ENCODE measurements around the gene IQCC.

IQCC gene

GRCh38 chr1:32249831-32250525 lies 44.5 kb downstream of the IQCC start:
- Histone ChIP-seq H3K4me2 (ENCODE audit: low read length) (no peak overlapping the region), H3K36me3 (ENCODE audit: insufficient read depth, low read length) (no peaks in the 10 kb centered on the region), H3K4me3 (ENCODE audit: low read length) (no peak overlapping the region), H3K27me3 (ENCODE audit: control insufficient read depth, insufficient read depth, low read length) (peaks cover 6% of the 10 kb centered on the region), H3K9ac (ENCODE audit: low read depth, low read length) (no peak overlapping the region), H3K9me3 (replicated peaks; ENCODE audit: low read length) (no peaks in the 10 kb centered on the region), H3K4me1 (ENCODE audit: control insufficient read depth, insufficient read depth, low read length) (peaks cover 16% of the 10 kb centered on the region)

DNA sequence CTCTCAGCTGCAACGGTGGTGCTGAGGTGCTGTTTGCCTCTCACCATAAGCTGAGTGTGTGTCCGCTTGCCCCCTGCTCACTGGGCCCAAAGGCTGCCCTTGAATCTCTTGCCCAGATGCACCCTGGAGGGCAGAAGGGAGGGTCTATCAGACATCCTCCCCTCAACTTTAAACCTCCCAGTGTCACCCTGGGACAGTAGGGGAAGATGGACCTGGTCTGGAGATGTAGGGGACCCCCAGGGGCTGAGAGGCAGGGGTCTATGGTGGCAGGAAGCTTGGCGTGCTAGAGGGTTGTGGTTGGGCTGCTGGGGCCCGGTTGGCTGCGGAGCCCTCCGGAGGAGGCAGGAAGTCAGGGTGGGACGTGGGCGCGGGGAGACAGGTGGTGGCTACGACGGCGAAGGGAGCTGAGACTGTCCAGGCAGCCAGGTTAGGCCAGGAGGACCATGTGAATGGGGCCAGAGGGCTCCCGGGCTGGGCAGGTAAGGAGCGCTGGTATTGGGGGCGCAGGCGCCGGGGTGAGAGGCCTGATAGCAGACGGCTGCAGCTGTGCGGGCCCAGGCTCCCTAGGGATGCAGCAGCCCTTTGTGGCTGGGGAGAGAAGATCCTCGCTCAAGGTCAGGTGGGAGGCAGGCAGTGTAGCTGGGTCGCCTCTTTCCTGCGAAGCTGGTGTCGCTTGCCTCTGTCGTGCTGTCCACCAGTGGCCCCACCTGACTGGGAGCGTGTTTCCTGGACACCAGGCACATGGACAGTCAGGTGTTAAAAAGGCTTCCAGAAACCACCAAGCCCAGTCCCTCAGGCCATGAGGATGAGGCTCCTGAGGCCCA lies 45.6 kb downstream of the IQCC start, which contains the start of gene LCK:
TSS of gene LCK (plus strand) at position 373 of the 824 bp plus-strand sequence. CDS start 23,065 bp downstream, outside the sequence.
- Histone ChIP-seq H3K9me3 (replicated peaks; ENCODE audit: low read length) (no peaks in the 10 kb centered on the region), H3K4me2 (ENCODE audit: low read length) (no peak within 1 kb of the TSS), H3K36me3 (ENCODE audit: insufficient read depth, low read length) (no peaks in the 10 kb centered on the region), H3K4me1 (ENCODE audit: control insufficient read depth, insufficient read depth, low read length) (peaks cover 16% of the 10 kb centered on the region), H3K9ac (ENCODE audit: low read depth, low read length) (no peak within 1 kb of the TSS), H3K4me3 (ENCODE audit: low read length) (no peak within 1 kb of the TSS), H3K27me3 (ENCODE audit: control insufficient read depth, insufficient read depth, low read length) (peaks cover 6% of the 10 kb centered on the region)

GRCh38 chr1:32255072-32256071 lies 49.9 kb downstream of the IQCC start:
- no peak overlapping the region for H3K4me3 ChIP-seq (ENCODE audit: low read length)

DNA sequence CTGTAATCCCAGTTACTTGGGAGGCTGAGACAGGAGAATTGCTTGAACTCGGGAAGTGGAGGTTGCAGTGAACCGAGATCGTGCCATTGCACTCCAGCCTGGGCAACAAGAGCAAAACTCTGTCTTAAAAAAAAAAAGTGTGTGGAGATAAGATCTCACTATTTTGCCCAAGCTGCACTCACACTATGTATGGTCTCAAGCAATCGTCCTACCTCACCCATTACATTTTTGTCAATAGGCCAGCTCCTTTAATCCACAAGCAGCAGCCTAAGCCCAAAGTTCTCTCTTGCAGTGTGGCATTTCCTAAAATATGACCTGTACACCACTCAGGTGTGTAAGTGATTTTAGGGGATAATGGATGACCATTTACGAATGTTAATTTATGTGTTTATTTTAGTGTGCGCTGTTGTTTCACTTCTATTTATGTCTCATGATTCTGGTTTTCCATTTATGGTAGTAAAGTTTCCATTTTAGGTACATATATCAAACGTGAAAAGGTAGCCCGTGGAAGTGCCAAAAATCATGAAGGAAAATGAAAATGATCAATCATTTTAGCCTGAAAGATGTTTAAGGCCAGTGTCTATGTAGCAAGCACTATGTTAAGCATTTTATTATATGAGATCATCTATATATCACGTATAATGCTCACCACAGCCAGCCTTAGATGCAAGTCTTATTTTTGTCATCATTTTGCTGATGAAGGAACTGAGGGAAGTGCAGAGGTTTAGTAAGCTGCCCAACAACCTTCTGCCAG lies 51.2 kb downstream of the IQCC start:
- Histone ChIP-seq H3K4me1 (ENCODE audit: control insufficient read depth, insufficient read depth, low read length) (no peaks in the 10 kb centered on the region), H3K27me3 (ENCODE audit: control insufficient read depth, insufficient read depth, low read length) (peaks cover 20% of the 10 kb centered on the region), H3K36me3 (ENCODE audit: insufficient read depth, low read length) (no peaks in the 10 kb centered on the region), H3K4me2 (ENCODE audit: low read length) (no peak overlapping the region), H3K9ac (ENCODE audit: low read depth, low read length) (no peak overlapping the region), H3K4me3 (ENCODE audit: low read length) (no peak overlapping the region), H3K9me3 (replicated peaks; ENCODE audit: low read length) (no peaks in the 10 kb centered on the region)

More at GRCh38 chr1:32255072-32256071, 49.9 kb downstream of the IQCC start:
- peaks cover 20% of the 10 kb centered on the region for H3K27me3 ChIP-seq (ENCODE audit: control insufficient read depth, insufficient read depth, low read length)
- no peak overlapping the region for H3K9ac ChIP-seq (ENCODE audit: low read depth, low read length)
- no peaks in the 10 kb centered on the region for H3K4me1 ChIP-seq (ENCODE audit: control insufficient read depth, insufficient read depth, low read length)
- H3K36me3 ChIP-seq (ENCODE audit: insufficient read depth, low read length): no peaks in the 10 kb centered on the region
- H3K4me2 ChIP-seq (ENCODE audit: low read length): no peak overlapping the region
- H3K9me3 ChIP-seq (replicated peaks; ENCODE audit: low read length): no peaks in the 10 kb centered on the region

GRCh38 chr1:32257227-32257508 lies 51.7 kb downstream of the IQCC start:
- peaks cover 20% of the 10 kb centered on the region for H3K27me3 ChIP-seq (ENCODE audit: control insufficient read depth, insufficient read depth, low read length)
- no peak overlapping the region for H3K4me2 ChIP-seq (ENCODE audit: low read length)
- H3K9ac ChIP-seq (ENCODE audit: low read depth, low read length): no peak overlapping the region
- no peaks in the 10 kb centered on the region for H3K4me1 ChIP-seq (ENCODE audit: control insufficient read depth, insufficient read depth, low read length)
- H3K9me3 ChIP-seq (replicated peaks; ENCODE audit: low read length): no peaks in the 10 kb centered on the region
- H3K36me3 ChIP-seq (ENCODE audit: insufficient read depth, low read length): no peaks in the 10 kb centered on the region
- H3K4me3 ChIP-seq (ENCODE audit: low read length): no peak overlapping the region
